GM21447 (cell line): ENCODE results near the gene AGER.
"Not testable (repeated sequence)": the region's sequence is repeated elsewhere in the genome, so short reads cannot be mapped to it uniquely, and the experiment has no call there.

Experiments used
- ATAC-seq: cut with Tn5 transposase; IDR thresholded peaks from one replicate; pipeline ENCODE4 v1.9.1; 2021; ENCODE audit not compliant: unreplicated experiment

Gene AGER

GRCh38 chr6:32200711-32201475 lies 16.8 kb upstream of the AGER start:
- no peak for ATAC-seq

- ATAC-seq = no peak
Measured at GRCh38 chr6:32198866-32199265, 14.8 kb upstream of the AGER start.

DNA sequence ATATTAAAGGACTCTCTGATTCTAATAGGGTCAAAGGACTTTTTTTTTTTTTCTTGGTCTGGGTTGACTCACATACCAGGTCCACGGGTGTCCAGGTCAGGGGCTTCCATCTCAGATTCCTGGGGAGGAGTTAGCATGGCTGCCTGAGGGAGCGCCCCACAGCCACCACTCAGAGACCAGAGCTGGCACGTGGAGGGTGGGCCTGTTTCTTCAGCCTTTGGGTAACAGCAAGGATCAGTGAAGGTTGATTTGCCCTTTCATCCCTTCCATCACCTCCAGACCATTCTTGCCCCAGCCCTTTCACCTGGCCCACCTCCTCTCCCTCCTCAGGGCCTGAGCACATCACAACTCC lies 14.3 kb upstream of the AGER start:
- no peak for ATAC-seq

GRCh38 chr6:32196682-32197616 lies 12.9 kb upstream of the AGER start:
- no peak for ATAC-seq

DNA sequence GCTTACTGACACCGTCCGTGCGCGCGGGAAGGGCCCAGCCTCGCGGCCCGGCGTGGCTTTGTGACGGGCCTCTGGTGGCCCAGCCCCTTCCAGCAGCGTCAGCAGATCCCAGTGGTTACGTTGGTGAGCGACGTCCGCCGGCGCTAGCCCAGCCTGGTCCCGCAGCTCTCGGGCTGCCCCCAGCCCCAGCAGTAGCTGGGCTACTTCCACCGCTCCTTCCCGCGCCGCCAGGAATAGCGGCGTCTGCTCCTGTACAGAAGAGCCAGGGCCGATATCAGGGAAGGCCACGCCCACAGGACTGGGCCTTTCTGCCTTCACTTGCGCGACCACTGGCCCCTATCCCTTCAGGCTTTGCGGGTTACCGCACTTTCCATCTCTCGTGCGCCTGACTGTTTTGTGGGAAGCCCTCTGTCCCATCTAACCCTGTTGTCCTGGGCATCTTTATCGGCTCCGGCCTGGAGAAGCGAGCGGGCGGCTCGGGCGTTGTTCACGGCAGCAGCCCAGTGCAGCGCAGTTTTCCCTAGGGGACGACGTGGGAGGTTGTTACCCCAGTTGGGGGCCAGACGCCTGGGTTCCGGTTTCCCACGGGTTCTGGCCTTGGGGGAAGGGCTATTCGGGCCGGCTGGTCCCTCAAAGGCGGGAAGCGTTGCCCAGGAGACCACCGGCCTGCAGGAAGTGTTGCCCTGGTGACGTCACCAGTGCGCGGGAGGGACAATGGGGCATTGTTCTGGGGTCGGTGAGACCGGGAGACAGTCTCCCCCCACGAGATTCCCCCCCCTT lies 12.0 kb upstream of the AGER start:
- ATAC-seq = peak; percentile 65

GRCh38 chr6:32195652-32195901 lies 11.5 kb upstream of the AGER start:
- peak; percentile 67 for ATAC-seq

DNA sequence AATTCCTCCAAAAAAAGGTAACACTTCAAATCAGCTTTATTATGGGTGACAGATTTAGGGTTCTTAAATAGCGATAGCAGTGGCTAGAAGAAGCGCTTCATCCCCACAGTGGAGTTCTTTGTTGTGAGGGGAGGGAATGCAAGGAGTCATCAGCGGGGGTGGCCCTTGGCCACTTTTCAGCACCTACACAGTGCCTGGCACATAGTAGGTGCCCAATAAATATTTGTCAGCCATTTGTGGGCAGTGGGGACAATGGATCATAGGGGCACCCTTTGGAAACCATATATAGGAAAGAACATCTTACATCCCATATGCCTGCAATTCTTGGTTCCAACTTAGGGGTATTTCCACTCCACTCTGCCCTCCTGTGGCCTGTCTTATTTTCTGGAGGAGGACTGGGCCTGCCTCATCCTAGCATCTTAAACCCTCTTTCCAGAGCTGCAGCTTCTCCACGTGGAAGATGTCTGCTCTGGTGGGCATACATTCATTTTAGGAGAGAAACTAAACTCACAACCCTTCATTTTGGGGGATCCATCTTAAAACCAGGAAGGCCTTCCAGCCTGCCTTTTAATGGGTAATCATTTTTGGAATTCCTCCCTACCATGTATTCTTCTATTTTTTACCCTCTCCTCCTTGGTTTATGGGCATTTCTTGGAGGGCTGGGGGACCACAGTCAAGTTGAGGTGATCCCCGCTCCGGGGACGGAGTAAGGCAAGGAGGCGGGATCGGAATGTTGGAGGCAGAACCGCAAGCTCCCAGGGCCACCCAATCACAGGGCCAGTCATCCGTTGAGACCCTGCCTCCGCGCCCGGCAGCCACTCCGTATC lies 11.0 kb upstream of the AGER start:
- no peak for ATAC-seq

- no peak for ATAC-seq
Measured at GRCh38 chr6:32194388-32194787, 10.3 kb upstream of the AGER start.

GRCh38 chr6:32193096-32193495 lies 9.0 kb upstream of the AGER start:
- ATAC-seq = not testable (repeated sequence)

GRCh38 chr6:32192608-32193039 lies 8.6 kb upstream of the AGER start, which contains the start of gene GPSM3:
GPSM3 (minus strand) TSS chr6:32192643; CDS start chr6:32192513, 130 bp downstream.
- no peak for ATAC-seq

GRCh38 chr6:32191696-32192607 lies 7.9 kb upstream of the AGER start:
- ATAC-seq = no peak

DNA sequence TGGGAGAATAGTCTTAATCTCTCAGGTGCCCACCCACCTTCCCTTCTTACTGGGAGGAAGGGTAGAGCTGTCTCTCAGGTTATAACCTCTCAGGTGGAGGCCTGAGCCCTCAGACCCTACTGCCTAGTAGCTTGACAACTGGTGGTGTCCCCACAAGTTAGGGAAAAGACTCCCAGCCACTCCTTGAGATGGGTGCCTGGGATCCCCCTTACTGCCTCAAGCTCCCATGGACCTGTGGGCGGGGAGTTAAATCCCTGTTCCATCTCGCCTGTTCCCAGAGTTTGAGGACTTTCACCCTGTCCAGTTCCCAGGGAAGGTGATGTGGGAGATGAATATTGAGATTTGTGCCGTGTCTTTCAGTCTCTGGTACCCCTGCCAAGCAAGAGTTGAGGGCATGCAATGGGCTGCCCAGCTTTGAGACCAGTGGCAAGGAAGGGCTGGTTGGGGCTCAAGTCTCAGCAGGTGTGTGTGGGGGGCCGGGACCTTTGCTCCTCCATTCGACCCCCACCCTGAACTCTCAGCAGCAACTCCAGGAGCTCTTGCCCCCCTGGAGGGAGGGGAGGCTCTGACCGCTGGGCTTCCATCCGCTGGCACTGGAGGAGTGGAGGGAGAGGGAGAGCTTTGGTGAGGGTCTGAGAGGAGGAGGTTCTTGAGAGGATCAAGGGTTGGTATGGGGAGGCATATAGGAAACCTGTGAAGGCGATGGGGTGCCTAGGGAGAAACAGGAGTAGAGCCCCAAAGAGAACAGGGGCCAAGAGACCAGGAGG lies 7.0 kb upstream of the AGER start:
- no peak for ATAC-seq

DNA sequence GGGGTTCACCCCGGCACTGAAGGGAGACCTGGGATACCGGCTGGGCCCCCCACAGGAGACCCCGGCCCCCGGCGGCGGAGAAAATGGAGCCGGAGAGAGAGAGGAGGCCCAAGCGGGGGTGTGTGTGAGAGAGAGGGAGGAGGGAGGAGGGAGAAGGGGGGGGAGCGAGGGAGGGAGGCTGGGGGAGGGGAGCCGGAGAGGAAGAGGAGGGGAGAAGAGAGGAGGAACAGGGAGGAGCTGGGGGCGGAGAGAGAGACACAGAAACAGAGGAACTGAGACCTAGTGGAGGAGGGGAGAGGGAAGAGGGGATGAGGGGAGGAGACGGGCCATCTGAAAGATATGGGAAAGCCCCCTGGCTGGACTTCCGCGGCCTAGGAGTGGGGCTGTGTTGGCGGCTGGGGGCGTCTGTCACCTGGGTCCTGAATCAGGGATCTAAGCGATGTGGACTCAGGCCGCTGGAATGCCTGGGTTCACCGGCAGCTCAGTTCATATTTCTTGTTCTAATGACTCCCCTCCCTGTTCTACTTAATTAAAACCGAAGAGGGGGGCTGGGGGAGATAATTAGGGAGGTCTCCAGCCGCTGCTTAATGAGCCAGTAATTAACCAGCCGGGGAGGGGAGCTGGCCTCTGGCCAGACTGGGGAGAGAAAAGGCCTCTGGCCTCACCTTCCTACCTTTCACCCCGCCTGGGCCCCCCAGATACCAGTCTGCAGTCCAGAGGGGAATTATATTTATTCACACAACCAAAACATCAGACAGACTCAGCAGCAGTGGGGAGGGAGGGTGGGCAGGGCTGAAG lies 6.2 kb upstream of the AGER start, which contains the start of gene PBX2:
PBX2 (minus strand) TSS at position 149 of the 798 bp plus-strand sequence. CDS start 287 bp downstream, outside the sequence.
- peak; percentile 66 for ATAC-seq

DNA sequence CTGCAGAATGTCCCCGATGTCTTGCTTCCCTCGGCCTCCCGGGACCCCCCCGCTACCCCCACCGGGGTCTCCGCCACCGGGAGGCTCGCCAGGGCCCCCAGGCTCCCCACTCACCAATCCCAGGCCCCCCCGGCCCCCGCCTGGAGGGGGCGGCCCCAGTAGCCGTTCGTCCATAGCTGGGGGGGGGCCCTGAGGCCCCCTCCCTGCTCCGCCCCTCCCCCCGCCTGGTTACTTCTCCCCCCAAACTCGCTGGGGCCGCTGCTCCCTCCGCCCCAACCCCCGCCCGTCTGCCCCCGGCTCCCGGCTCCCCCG lies 5.6 kb upstream of the AGER start:
- ATAC-seq = no peak

- ATAC-seq = no peak
Measured at GRCh38 chr6:32189069-32189741, 5.2 kb upstream of the AGER start.

GRCh38 chr6:32188381-32189068 lies 4.5 kb upstream of the AGER start:
- ATAC-seq = no peak
